Breast epithelium (tissue), 4 donors: ENCODE results near the gene SEC61A1. TPM values are rescaled to one million over a fixed set of nuclear protein-coding genes. Genes with fewer than 3 reads are reported as not detected.
A peak's percentile ranks its signal among the peaks of the same experiment; 100 is the strongest.

Experiments
- DNase-seq, 2 donors: peaks; one replicate each; pipeline ENCODE4 v3.0.0-alpha.2; 2019; ENCODE audit warnings: low spot score in 2 of 2
- H3K27ac ChIP-seq, 2 donors: fragments of 200-600 bp; sonication (generic) in 1 of 2; one replicate each; pipeline ENCODE4 v1.5.1; 2016 to 2019; ENCODE audit warnings: mild to moderate bottlenecking in 1 of 2
- H3K27me3 ChIP-seq, 2 donors: fragments of 200-600 bp; sonication (generic) in 1 of 2; one replicate each; pipeline versions ENCODE4 v1.5.1 to v1.6.0; 2017 to 2019; ENCODE audit warnings: control low read depth in 1 of 2, mild to moderate bottlenecking in 1 of 2
- H3K36me3 ChIP-seq: fragments of 200-600 bp; one replicate; pipeline ENCODE4 v1.5.1; 2019
- H3K4me1 ChIP-seq, 2 donors: fragments of 200-600 bp; sonication (generic); one replicate each; pipeline ENCODE4 v1.5.1; 2016 to 2019; ENCODE audit warnings: control low read depth in 1 of 2
- H3K4me3 ChIP-seq, 3 donors: fragments of 200-600 bp; sonication (generic); 1 replicate in 2 of 3; 2 replicates in 1 of 3; pipeline ENCODE4 v1.5.1; 2016 to 2019; ENCODE audit warnings: mild to moderate bottlenecking in 3 of 3, moderate library complexity in 2 of 3
- H3K9me3 ChIP-seq, 2 donors: fragments of 200-600 bp; sonication (generic) in 1 of 2; one replicate each; pipeline ENCODE4 v1.5.1; 2016 to 2019; ENCODE audit warnings: control low read depth in 1 of 2
- CTCF ChIP-seq, 3 donors: fragments of 450-650 bp; IDR thresholded peaks; one replicate each; pipeline ENCODE4 v1.5.1; 2016 to 2017; ENCODE audit warnings: antibody characterized with exemption in 3 of 3, mild to moderate bottlenecking in 3 of 3, moderate library complexity in 3 of 3
- POLR2A ChIP-seq: fragments of 450-650 bp; IDR thresholded peaks from one replicate; pipeline ENCODE4 v1.6.1; 2016; ENCODE audit warnings: antibody characterized with exemption, mild to moderate bottlenecking, moderate library complexity
- POLR2AphosphoS5 ChIP-seq, 3 donors: sonication (generic); formaldehyde crosslinking; IDR thresholded peaks; one replicate each; pipeline ENCODE4 v1.6.1; 2017; ENCODE audit warnings: antibody characterized with exemption in 3 of 3
- intact Hi-C: fragments of 100-400 bp; cut with DNase I; formaldehyde crosslinking; loops from one replicate; pipeline ENCODE4 v1.15.1; 2023; ENCODE audit warnings: low total_unique reads
- total RNA-seq, 3 donors: library from RNA; depleted of rRNA; stranded (reverse); fragments of >200 nt; gene quantifications; one replicate each; pipeline ENCODE4 v1.1.0, GENCODE V29; 2016

The SEC61A1 gene
- total RNA-seq, 3 donors from 2014 or later, result 105 to 166 (median 142) TPM

DNA sequence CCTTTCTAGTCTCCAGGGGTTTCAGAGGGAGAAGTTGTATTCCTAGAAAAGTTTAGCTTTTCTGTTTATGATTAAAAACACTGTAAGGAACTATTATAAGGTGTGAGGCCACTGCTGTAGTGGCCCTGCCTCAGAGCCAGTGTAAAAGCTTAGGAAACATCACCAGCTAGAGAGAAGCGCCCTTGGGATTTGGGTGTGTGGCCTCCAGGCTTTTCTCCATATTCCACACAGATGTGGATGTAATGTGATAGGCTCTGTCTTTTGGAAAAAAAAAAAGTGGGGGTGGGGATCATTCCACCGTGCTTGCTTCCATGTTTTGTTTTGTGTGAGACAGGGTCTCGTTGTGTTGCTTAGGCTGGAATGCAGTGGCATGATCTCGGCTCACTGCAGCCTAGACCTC lies 13.9 kb downstream of the SEC61A1 start:
- no peak for DNase-seq
- Histone ChIP-seq H3K36me3 (peaks cover 4% of the 10 kb centered on the region), H3K9me3 (no peaks in the 10 kb centered on the region), H3K4me3 (no peak overlapping the region), H3K27me3 (no peaks in the 10 kb centered on the region), H3K27ac (no peak overlapping the region), H3K4me1 (no peaks in the 10 kb centered on the region)
- no peak for TF ChIP-seq POLR2AphosphoS5 (IDR thresholded peaks at IDR 0.05)
- no peak for TF ChIP-seq CTCF (IDR thresholded peaks at IDR 0.05)
- no peak for TF ChIP-seq POLR2A
- intact Hi-C loops, result no loop called here

GRCh38 chr3:128066676-128067075 lies 14.4 kb downstream of the SEC61A1 start:
- H3K27me3 ChIP-seq, result no peaks in the 10 kb centered on the region
- H3K4me3 ChIP-seq, result no peak overlapping the region
- H3K36me3 ChIP-seq, result peaks cover 4% of the 10 kb centered on the region
- no peaks in the 10 kb centered on the region for H3K9me3 ChIP-seq
- DNase-seq, result no peak
- TF ChIP-seq POLR2A, result no peak
- no peak for TF ChIP-seq CTCF (IDR thresholded peaks at IDR 0.05)
- TF ChIP-seq POLR2AphosphoS5 (IDR thresholded peaks at IDR 0.05), result no peak
- no peaks in the 10 kb centered on the region for H3K4me1 ChIP-seq
- intact Hi-C loops, result no loop called here
- no peak overlapping the region for H3K27ac ChIP-seq

DNA sequence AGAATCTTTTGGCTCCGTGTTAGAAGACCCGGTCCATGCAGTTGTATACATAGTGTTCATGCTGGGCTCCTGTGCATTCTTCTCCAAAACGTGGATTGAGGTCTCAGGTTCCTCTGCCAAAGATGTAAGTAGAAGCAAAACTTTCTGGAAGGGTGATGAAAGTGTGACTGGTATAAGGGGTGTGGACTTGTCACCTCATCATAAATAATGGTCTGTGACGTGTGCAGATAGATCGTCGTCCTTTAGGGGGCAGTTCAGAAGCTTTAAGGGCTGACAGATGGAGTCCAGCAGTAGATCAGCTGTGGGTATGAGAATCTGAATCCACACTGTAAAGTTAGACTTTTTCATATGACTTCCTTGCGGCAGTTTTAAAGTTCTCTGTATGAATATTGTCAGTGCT lies 15.3 kb downstream of the SEC61A1 start:
- Histone ChIP-seq H3K4me3 (no peak overlapping the region), H3K4me1 (no peaks in the 10 kb centered on the region), H3K9me3 (no peaks in the 10 kb centered on the region), H3K27me3 (no peaks in the 10 kb centered on the region), H3K36me3 (peaks cover 4% of the 10 kb centered on the region), H3K27ac (no peak overlapping the region)
- no peak for DNase-seq
- intact Hi-C loops, result no loop called here
- TF ChIP-seq CTCF (IDR thresholded peaks at IDR 0.05) (no peak), POLR2A (no peak), POLR2AphosphoS5 (IDR thresholded peaks at IDR 0.05) (no peak)

- Histone ChIP-seq H3K36me3 (peaks cover 4% of the 10 kb centered on the region), H3K27ac (no peak overlapping the region), H3K27me3 (no peaks in the 10 kb centered on the region), H3K9me3 (no peaks in the 10 kb centered on the region), H3K4me3 (no peak overlapping the region), H3K4me1 (no peaks in the 10 kb centered on the region)
- DNase-seq, result no peak
- no peak for TF ChIP-seq POLR2AphosphoS5 (IDR thresholded peaks at IDR 0.05)
- peak in 2 of 3 donors; percentile 21 to 22 for TF ChIP-seq CTCF (IDR thresholded peaks at IDR 0.05)
- no peak for TF ChIP-seq POLR2A
- intact Hi-C loops, result no loop called here
These were observed 16.0 kb downstream of the SEC61A1 start for GRCh38 chr3:128068156-128068620.

DNA sequence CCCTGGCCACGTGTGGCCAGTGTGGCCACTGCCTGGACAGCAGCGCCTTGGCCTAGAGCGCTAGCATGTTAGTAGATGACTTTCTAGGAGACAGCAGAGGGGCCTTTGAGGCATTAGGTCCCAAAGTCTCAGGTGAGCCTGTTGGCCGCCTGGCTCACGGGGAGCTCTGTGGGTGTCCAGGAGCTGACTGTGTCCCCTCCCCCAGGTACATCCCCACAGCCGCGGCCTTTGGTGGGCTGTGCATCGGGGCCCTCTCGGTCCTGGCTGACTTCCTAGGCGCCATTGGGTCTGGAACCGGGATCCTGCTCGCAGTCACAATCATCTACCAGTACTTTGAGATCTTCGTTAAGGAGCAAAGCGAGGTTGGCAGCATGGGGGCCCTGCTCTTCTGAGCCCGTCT lies 17.0 kb downstream of the SEC61A1 start:
- Histone ChIP-seq H3K4me3 (no peak overlapping the region), H3K9me3 (no peaks in the 10 kb centered on the region), H3K36me3 (peaks cover 4% of the 10 kb centered on the region), H3K27ac (no peak overlapping the region), H3K4me1 (no peaks in the 10 kb centered on the region), H3K27me3 (no peaks in the 10 kb centered on the region)
- TF ChIP-seq CTCF (IDR thresholded peaks at IDR 0.05), result no peak
- TF ChIP-seq POLR2A, result no peak
- TF ChIP-seq POLR2AphosphoS5 (IDR thresholded peaks at IDR 0.05), result no peak
- DNase-seq, result no peak
- intact Hi-C loops, result no loop called here
